K562 (cell line): Measurements from ENCODE around the gene FAM199X. TPM values are rescaled to one million over a fixed set of nuclear protein-coding genes. Genes with fewer than 3 reads are reported as not detected.
"Not testable (repeated sequence)": the region's sequence is repeated elsewhere in the genome, so short reads cannot be mapped to it uniquely, and the experiment has no call there.

Experiments
- ATAC-seq: fragments of 200-7000 bp; cut with Tn5 transposase; 3 replicates; pipeline ENCODE4 v1.9.1; 2020; ENCODE audit warnings: moderate library complexity
- BruUV-seq: library from RNA; stranded (reverse); fragments of 400-500 nt; replicated peaks from 2 replicates; lab custom pipeline; 2021; lab: Mats Ljungman, UMichigan
- CTCF ChIA-PET: fragments of 300-600 bp; formaldehyde crosslinking; extraction: SDS; loops from one replicate; lab custom pipeline; 2021; ENCODE audit warnings: low intra/inter-chr PET ratio; lab: Yijun Ruan, JAX
- POLR2A ChIA-PET: fragments of 300-600, 350-650 bp; sonication (Branson Sonifier 250); formaldehyde crosslinking; extraction: SDS; loops from one replicate; lab custom pipeline; 2021; ENCODE audit warnings: antibody characterized with exemption, inconsistent platforms; lab: Yijun Ruan, JAX
- DNase-seq, 4 experiments: peaks; one replicate each; pipeline versions ENCODE4 v3.0.0 to v3.0.0-alpha.2; 2011 to 2018; ENCODE audit warnings: low spot score in 3 of 4, mixed read lengths in 3 of 4; ENCODE audit errors: extremely low read depth in 1 of 4
- FAIRE-seq: peaks from 2 replicates; lab custom pipeline; 2011; peaks lifted over from hg19 to GRCh38; lab: Jason Lieb, UNC
- H2AFZ ChIP-seq: 2 replicates; pipeline ENCODE4 v1.6.0; 2011; ENCODE audit warnings: low read depth, low read length, control low read depth, inconsistent platforms
- H3K27ac ChIP-seq: fragments of 200-600 bp; 3 replicates; pipeline ENCODE4 v1.8.0; 2011; ENCODE audit warnings: low read depth, mild to moderate bottlenecking, control low read depth, inconsistent platforms, low read length, moderate library complexity, mixed read lengths; ENCODE audit errors: extremely low read depth
- H3K27me3 ChIP-seq, 2 experiments: fragments of 300-600 bp in 1 of 2; 2 replicates in 1 of 2; 3 replicates in 1 of 2; pipeline versions ENCODE4 v1.6.0 to v1.8.0; 2011; ENCODE audit warnings: inconsistent platforms in 2 of 2, low read length in 2 of 2, mild to moderate bottlenecking in 1 of 2, mixed read lengths in 1 of 2, moderate library complexity in 1 of 2; ENCODE audit not compliant: control insufficient read depth in 2 of 2, insufficient read depth in 2 of 2
- H3K36me3 ChIP-seq: fragments of 300-600 bp; 3 replicates; pipeline ENCODE4 v1.8.0; 2011; ENCODE audit warnings: mild to moderate bottlenecking, low read length, inconsistent platforms; ENCODE audit not compliant: control insufficient read depth, insufficient read depth
- H3K4me1 ChIP-seq, 2 experiments: fragments of 200-600 bp in 1 of 2; replicated peaks in 1 of 2; 2 replicates in 1 of 2; 3 replicates in 1 of 2; pipeline versions ENCODE4 v1.5.1 to v1.8.0; 2011; ENCODE audit warnings: inconsistent platforms in 2 of 2, low read length in 2 of 2, mild to moderate bottlenecking in 1 of 2, mixed read lengths in 1 of 2, moderate library complexity in 1 of 2; ENCODE audit not compliant: control insufficient read depth in 2 of 2, insufficient read depth in 2 of 2
- H3K4me2 ChIP-seq: 2 replicates; pipeline ENCODE4 v1.6.1; 2011; ENCODE audit warnings: low read length, control low read depth, inconsistent platforms, mixed read lengths; ENCODE audit not compliant: insufficient read depth
- H3K4me3 ChIP-seq: fragments of 200-600 bp; sonication (generic), shearing (Covaris generic); 2 replicates; pipeline ENCODE4 v1.5.1; 2016; ENCODE audit warnings: control low read depth, inconsistent platforms
- H3K79me2 ChIP-seq: fragments of 200-600 bp; 3 replicates; pipeline ENCODE4 v1.8.0; 2011; ENCODE audit warnings: low read length, inconsistent platforms; ENCODE audit not compliant: control insufficient read depth, insufficient read depth
- H3K9ac ChIP-seq, 2 experiments: 2 replicates each; pipeline versions ENCODE4 v1.6.0 to v1.6.1; 2011; ENCODE audit warnings: low read depth in 2 of 2, low read length in 2 of 2, control low read depth in 1 of 2, inconsistent platforms in 1 of 2, mild to moderate bottlenecking in 1 of 2, mixed read lengths in 1 of 2; ENCODE audit not compliant: insufficient read depth in 1 of 2
- H3K9me1 ChIP-seq: one replicate; pipeline ENCODE4 v1.6.0; 2011; ENCODE audit warnings: inconsistent platforms, mild to moderate bottlenecking, low read length, moderate library complexity; ENCODE audit not compliant: control insufficient read depth, insufficient read depth
- H3K9me3 ChIP-seq: replicated peaks from 2 replicates; pipeline ENCODE4 v1.5.1; 2011; ENCODE audit warnings: low read depth, low read length, inconsistent platforms; ENCODE audit not compliant: control insufficient read depth, insufficient read depth
- H4K20me1 ChIP-seq: replicated peaks from 2 replicates; pipeline ENCODE4 v1.6.1; 2011; ENCODE audit warnings: low read length, inconsistent platforms, mixed read lengths; ENCODE audit not compliant: control insufficient read depth, insufficient read depth
- WGBS: fragments of 100-300 bp; shearing (Covaris generic); methylation state at CpG from one replicate; pipeline ENCODE4 v1.1.6; 2016; ENCODE audit warnings: low coverage, mixed read lengths; ENCODE audit not compliant: insufficient coverage; ENCODE audit errors: missing lambda C conversion rate; 5-methylcytosine and 5-hydroxymethylcytosine counted together
- in situ Hi-C: fragments of 300-500 bp; cut with MboI; formaldehyde crosslinking; loops from 4 replicates; pipeline ENCODE4 v1.15.0; 2018; ENCODE audit warnings: inconsistent platforms, mixed read lengths
- intact Hi-C: fragments of 100-400 bp; cut with micrococcal nuclease; formaldehyde crosslinking; loops from 2 replicates; pipeline ENCODE4 v1.14.2; 2022
- polyA plus RNA-seq, 8 experiments: library from polyadenylated mRNA; depleted of rRNA in 4 of 8; stranded (reverse) in 5 of 8; unstranded in 3 of 8; fragments of >200 nt; fragmentation: Nextera tagmentation in 2 of 8; fragmentation: Illumina TruSeq in 1 of 8; extraction: Ambion mirVana in 2 of 8; extraction: Trizol in 1 of 8; gene quantifications; 2 replicates each; pipeline versions ENCODE4 v1.2.1 to v1.2.3, GENCODE V29; 2011 to 2014; ENCODE audit warnings: inconsistent platforms in 1 of 8, missing spikeins in 1 of 8
- total RNA-seq, 7 experiments: library from RNA; depleted of rRNA in 6 of 7; stranded (reverse); fragments of >200 nt in 6 of 7; fragmentation: Illumina TruSeq in 2 of 7; extraction: Trizol in 2 of 7; gene quantifications; 2 replicates each; pipeline versions ENCODE4 v1.2.1 to v1.2.3, GENCODE V29; 2011 to 2021; ENCODE audit warnings: low replicate concordance in 1 of 7

The FAM199X gene
- total and polyA plus RNA-seq, 9 of the 15 experiments (the other 6 are each of a cell fraction or from before 2014, with no cell fraction given), result 4.6 to 22.2 (median 13.7) TPM

DNA sequence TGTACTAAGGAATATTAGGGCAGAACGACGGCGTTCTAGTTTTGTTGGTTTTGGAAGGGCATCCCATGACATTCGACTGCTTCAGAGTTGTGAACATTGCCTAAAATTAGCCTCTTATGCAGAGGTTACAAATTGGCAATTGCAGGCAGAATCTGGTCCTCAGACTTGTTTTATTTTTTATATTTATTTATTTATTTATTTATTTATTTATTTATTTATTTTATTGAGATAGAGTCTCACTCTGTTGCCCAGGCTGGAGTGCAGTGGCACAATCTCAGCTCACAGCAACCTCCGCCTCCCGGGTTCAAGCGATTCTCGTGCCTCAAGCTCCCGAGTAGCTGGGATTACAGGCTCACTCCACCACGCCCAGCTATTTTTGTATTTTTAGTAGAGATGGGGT, 63.8 kb downstream of the FAM199X start:
- CTCF ChIA-PET, BruUV-seq, intact Hi-C loops, H3K27ac ChIP-seq, H3K4me3 ChIP-seq, H2AFZ ChIP-seq, H3K4me1 ChIP-seq, H3K27me3 ChIP-seq, POLR2A ChIA-PET, DNase-seq, FAIRE-seq, H3K4me2 ChIP-seq, H3K9ac ChIP-seq, H3K9me3 ChIP-seq, H4K20me1 ChIP-seq, in situ Hi-C loops, H3K79me2 ChIP-seq, ATAC-seq, H3K36me3 ChIP-seq, H3K9me1 ChIP-seq: not testable (repeated sequence)
- 2% methylated on average over 10 of the region's 10 CpGs for WGBS

Other genes starting within 250 kb of the FAM199X start
- not detected in 2 replicates for gene TMSB15B, start 203.8 kb upstream of the FAM199X start, total RNA-seq (2014; rRNA removed)
- gene TMSB15B, start 203.8 kb upstream of the FAM199X start, total RNA-seq (2014; rRNA removed; fragmentation: Illumina TruSeq; extraction: Trizol), result 0.22 TPM in 1 of 2 replicates, not detected in the other
- not detected in 2 replicates for gene TMSB15B, start 203.8 kb upstream of the FAM199X start, total RNA-seq (2015; rRNA removed; fragmentation: Illumina TruSeq; extraction: Trizol)
- gene TMSB15B, start 203.8 kb upstream of the FAM199X start, total RNA-seq (2021), result not detected in 2 replicates
- 0.77 TPM in 1 of 2 replicates, not detected in the other for gene TMSB15B, start 203.8 kb upstream of the FAM199X start, polyA plus RNA-seq (2011; rRNA removed)
- gene TMSB15B, start 203.8 kb upstream of the FAM199X start, polyA plus RNA-seq (2014; fragmentation: Illumina TruSeq; extraction: Trizol), result 0.14 TPM in 1 of 2 replicates, not detected in the other
- under 1 TPM; 0.32 to 0.39 TPM for gene TMSB15B, start 203.8 kb upstream of the FAM199X start, polyA plus RNA-seq (2014; fragmentation: Nextera tagmentation; extraction: Ambion mirVana)
- 0.05 and 0.93 TPM in 2 replicates for gene TMSB15B, start 203.8 kb upstream of the FAM199X start, polyA plus RNA-seq (2014; rRNA removed)
- not detected in 2 replicates for gene H2BW1, start 152.7 kb upstream of the FAM199X start, total RNA-seq (2014; rRNA removed)
- gene H2BW1, start 152.7 kb upstream of the FAM199X start, total RNA-seq (2014; rRNA removed; fragmentation: Illumina TruSeq; extraction: Trizol), result not detected in 2 replicates
- gene H2BW1, start 152.7 kb upstream of the FAM199X start, total RNA-seq (2015; rRNA removed; fragmentation: Illumina TruSeq; extraction: Trizol), result not detected in 2 replicates
- not detected in 2 replicates for gene H2BW1, start 152.7 kb upstream of the FAM199X start, total RNA-seq (2021)
- not detected in 2 replicates for gene H2BW1, start 152.7 kb upstream of the FAM199X start, polyA plus RNA-seq (2011; rRNA removed)
- gene H2BW1, start 152.7 kb upstream of the FAM199X start, polyA plus RNA-seq (2014; fragmentation: Illumina TruSeq; extraction: Trizol), result not detected in 2 replicates
- not detected for gene H2BW1, start 152.7 kb upstream of the FAM199X start, polyA plus RNA-seq (2014; fragmentation: Nextera tagmentation; extraction: Ambion mirVana)
- gene H2BW1, start 152.7 kb upstream of the FAM199X start, polyA plus RNA-seq (2014; rRNA removed), result not detected in 2 replicates
- 1.1 TPM in 1 of 2 replicates, not detected in the other for gene H2BW2, start 126.5 kb upstream of the FAM199X start, total RNA-seq (2014; rRNA removed)
- gene H2BW2, start 126.5 kb upstream of the FAM199X start, total RNA-seq (2014; rRNA removed; fragmentation: Illumina TruSeq; extraction: Trizol), result not detected in 2 replicates
- gene H2BW2, start 126.5 kb upstream of the FAM199X start, total RNA-seq (2015; rRNA removed; fragmentation: Illumina TruSeq; extraction: Trizol), result not detected in 2 replicates
- gene H2BW2, start 126.5 kb upstream of the FAM199X start, total RNA-seq (2021), result not detected in 2 replicates
- gene H2BW2, start 126.5 kb upstream of the FAM199X start, polyA plus RNA-seq (2011; rRNA removed), result not detected in 2 replicates
- not detected in 2 replicates for gene H2BW2, start 126.5 kb upstream of the FAM199X start, polyA plus RNA-seq (2014; fragmentation: Illumina TruSeq; extraction: Trizol)
- not detected for gene H2BW2, start 126.5 kb upstream of the FAM199X start, polyA plus RNA-seq (2014; fragmentation: Nextera tagmentation; extraction: Ambion mirVana)
- gene H2BW2, start 126.5 kb upstream of the FAM199X start, polyA plus RNA-seq (2014; rRNA removed), result not detected in 2 replicates
- not detected in 2 replicates for gene TMSB15C, start 90.2 kb upstream of the FAM199X start, total RNA-seq (2014; rRNA removed)
- not detected in 2 replicates for gene TMSB15C, start 90.2 kb upstream of the FAM199X start, total RNA-seq (2014; rRNA removed; fragmentation: Illumina TruSeq; extraction: Trizol)
- not detected in 2 replicates for gene TMSB15C, start 90.2 kb upstream of the FAM199X start, total RNA-seq (2015; rRNA removed; fragmentation: Illumina TruSeq; extraction: Trizol)
- not detected in 2 replicates for gene TMSB15C, start 90.2 kb upstream of the FAM199X start, total RNA-seq (2021)
- 0.03 TPM in 1 of 2 replicates, not detected in the other for gene TMSB15C, start 90.2 kb upstream of the FAM199X start, polyA plus RNA-seq (2011; rRNA removed)
- not detected in 2 replicates for gene TMSB15C, start 90.2 kb upstream of the FAM199X start, polyA plus RNA-seq (2014; fragmentation: Illumina TruSeq; extraction: Trizol)
- gene TMSB15C, start 90.2 kb upstream of the FAM199X start, polyA plus RNA-seq (2014; fragmentation: Nextera tagmentation; extraction: Ambion mirVana), result not detected
- not detected in 2 replicates for gene TMSB15C, start 90.2 kb upstream of the FAM199X start, polyA plus RNA-seq (2014; rRNA removed)
- gene ZCCHC18, start 53.9 kb upstream of the FAM199X start, total RNA-seq (2014; rRNA removed), result not detected in 2 replicates
- not detected in 2 replicates for gene ZCCHC18, start 53.9 kb upstream of the FAM199X start, total RNA-seq (2014; rRNA removed; fragmentation: Illumina TruSeq; extraction: Trizol)
- gene ZCCHC18, start 53.9 kb upstream of the FAM199X start, total RNA-seq (2015; rRNA removed; fragmentation: Illumina TruSeq; extraction: Trizol), result not detected in 2 replicates
- gene ZCCHC18, start 53.9 kb upstream of the FAM199X start, total RNA-seq (2021), result not detected in 2 replicates
- gene ZCCHC18, start 53.9 kb upstream of the FAM199X start, polyA plus RNA-seq (2011; rRNA removed), result 0.15 TPM in 1 of 2 replicates, not detected in the other
- gene ZCCHC18, start 53.9 kb upstream of the FAM199X start, polyA plus RNA-seq (2014; fragmentation: Illumina TruSeq; extraction: Trizol), result not detected in 2 replicates
- gene ZCCHC18, start 53.9 kb upstream of the FAM199X start, polyA plus RNA-seq (2014; fragmentation: Nextera tagmentation; extraction: Ambion mirVana), result not detected
- gene ZCCHC18, start 53.9 kb upstream of the FAM199X start, polyA plus RNA-seq (2014; rRNA removed), result not detected in 2 replicates
- gene SLC25A53, start 9.4 kb upstream of the FAM199X start, total RNA-seq (2014; rRNA removed), result 7.7 and 10.8 TPM in 2 replicates
- 5.2 and 5.6 TPM in 2 replicates for gene SLC25A53, start 9.4 kb upstream of the FAM199X start, total RNA-seq (2014; rRNA removed; fragmentation: Illumina TruSeq; extraction: Trizol)
- gene SLC25A53, start 9.4 kb upstream of the FAM199X start, total RNA-seq (2015; rRNA removed; fragmentation: Illumina TruSeq; extraction: Trizol), result 7.8 and 8.6 TPM in 2 replicates
- 2.4 and 4.0 TPM in 2 replicates for gene SLC25A53, start 9.4 kb upstream of the FAM199X start, total RNA-seq (2021)
- gene SLC25A53, start 9.4 kb upstream of the FAM199X start, polyA plus RNA-seq (2011; rRNA removed), result 3.3 and 5.6 TPM in 2 replicates
- gene SLC25A53, start 9.4 kb upstream of the FAM199X start, polyA plus RNA-seq (2014; fragmentation: Illumina TruSeq; extraction: Trizol), result 6.5 and 7.0 TPM in 2 replicates
- 1 to 10 TPM; 4.0 to 5.4 TPM for gene SLC25A53, start 9.4 kb upstream of the FAM199X start, polyA plus RNA-seq (2014; fragmentation: Nextera tagmentation; extraction: Ambion mirVana)
- gene SLC25A53, start 9.4 kb upstream of the FAM199X start, polyA plus RNA-seq (2014; rRNA removed), result 4.9 and 5.8 TPM in 2 replicates
- gene ESX1, start 88.5 kb downstream of the FAM199X start, total RNA-seq (2014; rRNA removed), result not detected in 2 replicates
- gene ESX1, start 88.5 kb downstream of the FAM199X start, total RNA-seq (2014; rRNA removed; fragmentation: Illumina TruSeq; extraction: Trizol), result not detected in 2 replicates
- gene ESX1, start 88.5 kb downstream of the FAM199X start, total RNA-seq (2015; rRNA removed; fragmentation: Illumina TruSeq; extraction: Trizol), result not detected in 2 replicates
- not detected in 2 replicates for gene ESX1, start 88.5 kb downstream of the FAM199X start, total RNA-seq (2021)
- not detected in 2 replicates for gene ESX1, start 88.5 kb downstream of the FAM199X start, polyA plus RNA-seq (2011; rRNA removed)
- not detected in 2 replicates for gene ESX1, start 88.5 kb downstream of the FAM199X start, polyA plus RNA-seq (2014; fragmentation: Illumina TruSeq; extraction: Trizol)
- gene ESX1, start 88.5 kb downstream of the FAM199X start, polyA plus RNA-seq (2014; fragmentation: Nextera tagmentation; extraction: Ambion mirVana), result not detected
- not detected in 2 replicates for gene ESX1, start 88.5 kb downstream of the FAM199X start, polyA plus RNA-seq (2014; rRNA removed)